Activated T-cell treated with anti-CD3 and anti-CD28 coated beads for 1 hour (primary cell): ENCODE results near the gene HOXD13.

Source experiments
- DNase-seq: peaks from one replicate; pipeline ENCODE4 v3.0.0-alpha.2; 2020; ENCODE audit warnings: low read depth

Gene HOXD13

GRCh38 chr2:176092270-176093144 is at the start of gene HOXD13:
Gene HOXD13, plus strand, starts transcription at chr2:176092721. Its CDS starts 170 bp downstream, at chr2:176092891.
- no peak for DNase-seq

DNA sequence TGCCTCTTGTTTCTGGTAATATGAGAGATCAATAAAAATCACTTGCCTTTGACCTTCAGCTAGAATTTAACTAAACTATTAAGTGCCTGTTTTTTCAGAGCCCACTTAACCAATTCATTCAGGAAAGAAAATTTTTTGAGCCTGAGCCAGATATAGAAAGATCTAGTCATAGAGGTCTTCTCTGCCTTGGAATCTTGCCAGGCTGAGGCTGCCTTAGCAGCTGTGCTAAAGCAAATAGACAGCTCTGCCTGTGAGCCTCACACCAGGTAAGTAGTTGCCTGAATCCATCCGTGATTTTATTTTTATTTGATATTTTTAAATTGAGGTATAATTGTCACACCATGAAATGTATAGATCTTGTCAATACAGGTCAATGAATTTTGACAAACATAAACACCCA is 36.1 kb upstream of the HOXD13 start:
- no peak for DNase-seq

DNA sequence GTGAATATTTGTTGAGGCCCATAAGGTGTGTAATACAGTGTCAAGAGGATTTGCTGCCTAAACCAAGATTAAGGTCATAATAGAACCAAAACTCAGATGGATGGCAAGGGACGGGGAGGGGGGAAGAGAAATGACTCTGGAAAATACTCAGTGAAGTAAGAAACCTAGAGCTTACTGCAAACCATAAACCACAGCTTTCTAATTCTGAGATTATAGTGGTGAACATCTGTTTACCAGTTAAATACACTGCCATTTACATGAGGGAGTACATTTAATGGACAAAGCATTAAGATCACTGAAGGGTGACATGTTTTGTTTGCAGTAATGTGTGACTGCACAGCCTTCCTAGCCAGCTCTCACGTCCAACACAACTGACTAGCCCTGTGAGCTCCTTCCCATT is 28.6 kb upstream of the HOXD13 start:
- DNase-seq, result no peak

GRCh38 chr2:176066645-176067588 is 25.6 kb upstream of the HOXD13 start:
- DNase-seq, result no peak

GRCh38 chr2:176067589-176068418 is 24.7 kb upstream of the HOXD13 start:
- no peak for DNase-seq

DNA sequence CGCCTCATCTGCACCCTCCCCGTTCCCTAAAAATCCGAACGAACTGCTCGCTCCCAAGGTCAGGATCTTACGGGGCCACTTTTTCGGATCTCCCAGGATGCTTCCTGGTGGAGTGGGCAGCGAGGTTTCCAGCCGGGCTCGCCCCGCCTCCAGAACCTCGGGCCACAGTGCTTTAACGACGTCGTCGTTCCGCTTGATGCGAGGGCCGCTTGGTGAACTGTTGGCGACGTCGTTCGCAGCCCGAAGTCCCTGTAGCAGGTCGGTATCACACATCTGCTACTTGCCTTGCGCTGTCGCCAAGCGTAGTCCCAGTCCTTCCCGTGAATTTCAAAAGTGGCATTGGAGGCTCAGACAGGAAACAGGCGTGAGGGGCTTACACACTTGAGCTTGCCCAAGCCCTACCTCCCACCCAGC is 24.1 kb upstream of the HOXD13 start:
- DNase-seq, result no peak

DNA sequence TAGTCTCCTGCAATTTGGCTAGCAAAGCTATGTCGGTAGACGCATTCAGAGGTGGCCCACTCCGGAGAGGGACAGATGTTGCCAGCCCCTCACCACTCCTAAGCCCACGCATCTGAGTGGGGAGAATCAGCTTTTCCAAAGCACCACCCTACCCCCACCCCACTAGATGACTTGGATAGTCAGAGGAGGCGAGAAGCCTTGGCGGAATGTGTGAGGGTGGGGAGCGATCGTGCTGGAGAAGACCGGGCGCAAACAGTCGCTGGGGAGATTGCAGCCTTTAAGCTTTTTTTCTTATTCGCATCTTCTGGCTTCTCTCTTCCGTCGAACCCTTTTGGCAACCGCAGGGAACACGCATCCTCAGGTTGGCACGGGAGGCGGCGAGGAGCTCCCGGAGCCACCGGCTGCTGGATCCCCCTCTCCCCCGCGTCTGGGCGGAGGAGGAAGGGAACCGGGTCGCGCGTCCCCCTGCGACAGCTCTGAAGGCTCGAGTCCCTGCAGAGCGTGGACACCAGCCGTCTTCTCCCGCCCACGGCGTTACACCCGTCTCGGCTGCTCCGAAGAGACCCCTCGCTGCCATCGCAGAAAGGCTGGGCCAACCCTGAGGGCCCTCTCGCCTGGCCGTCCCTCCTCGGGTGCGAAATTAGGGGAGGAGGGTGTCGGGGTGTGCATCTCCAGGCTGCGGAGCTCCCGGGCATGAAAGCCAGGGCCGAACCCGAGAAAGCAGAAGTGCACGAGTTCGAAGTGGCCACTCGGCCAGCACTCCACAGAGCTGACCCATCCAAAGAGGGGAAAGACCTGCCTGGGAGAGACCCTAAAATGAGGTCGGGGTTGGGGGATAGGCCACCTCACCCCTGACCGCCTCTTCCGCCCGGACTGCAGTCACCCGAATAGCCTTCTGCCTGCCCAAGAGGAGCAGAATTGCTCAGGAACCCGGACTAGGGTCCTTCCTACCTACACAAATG is 20.9 kb upstream of the HOXD13 start:
- no peak for DNase-seq

DNA sequence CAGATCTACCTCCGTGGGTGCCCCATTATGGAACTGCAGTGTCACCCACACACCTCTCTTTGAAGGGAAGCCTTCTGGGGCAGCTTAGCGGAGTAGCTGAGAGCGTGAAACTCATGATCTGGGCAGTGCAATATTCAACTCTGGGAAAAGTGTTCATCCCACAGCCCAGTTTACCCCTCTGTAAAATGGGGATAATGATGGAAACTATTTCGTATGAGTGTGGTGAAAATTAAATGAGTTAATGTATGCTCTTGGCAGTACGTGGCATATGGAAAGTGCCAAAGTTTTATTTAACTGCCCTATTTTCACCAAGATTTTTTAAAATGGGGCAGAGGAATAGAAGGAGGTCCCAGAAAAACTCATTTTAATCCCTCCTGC is 20.2 kb upstream of the HOXD13 start:
- no peak for DNase-seq

DNA sequence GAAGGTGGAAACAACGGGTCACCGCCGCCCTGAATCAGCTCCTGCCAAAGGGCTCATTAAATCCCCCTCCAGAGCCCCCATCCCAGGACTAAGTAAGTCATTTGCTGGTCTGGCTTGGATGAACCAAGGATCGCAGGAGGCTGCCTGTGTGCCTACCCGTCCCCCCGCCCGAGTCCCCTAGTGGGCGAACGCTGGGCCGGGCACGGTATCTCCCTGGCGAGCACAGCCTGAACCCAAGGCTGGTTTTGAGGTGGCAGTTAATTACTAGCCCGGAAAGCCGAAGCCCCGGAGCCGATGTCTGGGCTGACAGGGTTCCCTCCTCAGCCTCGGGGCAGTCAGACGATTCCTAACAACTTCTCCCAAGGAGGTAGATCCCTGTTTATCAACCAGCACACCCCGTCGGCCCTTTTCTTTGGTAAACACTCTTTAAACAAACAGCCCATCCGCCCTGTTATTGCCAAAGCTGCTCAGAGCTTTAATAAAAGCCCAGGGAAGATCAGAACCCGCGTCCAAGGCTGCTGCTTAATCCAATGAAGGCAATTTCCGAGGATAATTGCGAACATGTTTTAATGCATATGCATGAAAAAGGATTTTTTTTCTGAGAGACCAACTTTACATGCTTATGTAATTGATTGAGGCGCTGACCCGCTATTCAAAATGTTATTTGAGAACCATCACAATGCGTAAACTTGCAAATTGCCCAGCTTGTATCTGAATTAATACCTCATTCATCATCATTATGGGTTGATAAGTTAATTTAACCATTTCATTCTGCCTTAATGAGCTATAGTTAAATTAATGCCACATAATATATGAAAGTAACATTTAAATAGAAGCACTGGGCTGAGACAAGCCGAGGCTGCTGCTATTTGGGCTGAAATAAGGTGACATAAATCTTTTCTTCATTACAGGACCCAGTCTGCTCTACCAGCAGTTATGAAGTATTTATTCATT is 19.3 kb upstream of the HOXD13 start:
- no peak for DNase-seq

DNA sequence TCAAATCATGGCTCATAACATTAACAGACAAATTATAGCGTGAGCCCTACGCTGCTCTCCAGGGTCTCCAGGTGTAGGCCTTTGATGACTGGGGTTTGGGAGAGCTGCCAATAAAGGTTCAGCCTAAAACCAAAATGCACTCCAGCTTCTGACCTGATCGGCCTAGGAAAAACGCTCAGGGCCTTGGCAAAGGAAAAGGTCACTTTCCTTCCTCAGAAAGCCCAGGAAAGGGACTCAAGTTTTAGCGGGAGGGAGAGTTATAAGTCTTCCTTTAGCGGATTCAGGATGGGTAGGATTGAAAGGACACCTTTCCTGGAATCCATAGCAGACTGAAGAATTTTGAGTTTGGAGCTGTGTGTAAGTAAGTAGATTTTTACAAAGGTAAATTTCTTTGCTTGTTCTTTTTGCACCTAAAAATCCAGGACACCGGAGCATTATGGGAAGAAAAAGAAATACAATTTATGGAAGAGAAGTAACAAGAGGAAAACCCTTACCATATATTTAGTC is 17.5 kb upstream of the HOXD13 start:
- no peak for DNase-seq

DNA sequence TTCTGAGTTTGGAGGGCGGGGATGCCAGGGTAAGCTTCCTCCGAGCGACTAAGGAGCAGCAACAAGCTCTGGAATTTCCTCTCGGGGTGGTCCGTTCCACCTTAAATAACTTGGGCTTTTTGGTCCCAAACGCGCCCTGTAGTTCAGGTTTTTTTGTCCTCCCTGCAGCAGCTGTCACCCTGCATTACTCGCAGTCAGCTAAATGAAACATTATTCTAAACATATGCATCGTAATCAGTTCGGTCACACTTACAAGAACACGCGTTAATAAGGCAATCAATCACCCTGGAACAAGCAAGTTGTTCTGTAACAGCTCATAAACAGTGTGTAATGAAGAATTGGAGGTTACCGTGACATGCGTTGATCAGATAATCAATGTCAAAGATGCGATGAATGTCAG is 17.0 kb upstream of the HOXD13 start:
- DNase-seq, result no peak

DNA sequence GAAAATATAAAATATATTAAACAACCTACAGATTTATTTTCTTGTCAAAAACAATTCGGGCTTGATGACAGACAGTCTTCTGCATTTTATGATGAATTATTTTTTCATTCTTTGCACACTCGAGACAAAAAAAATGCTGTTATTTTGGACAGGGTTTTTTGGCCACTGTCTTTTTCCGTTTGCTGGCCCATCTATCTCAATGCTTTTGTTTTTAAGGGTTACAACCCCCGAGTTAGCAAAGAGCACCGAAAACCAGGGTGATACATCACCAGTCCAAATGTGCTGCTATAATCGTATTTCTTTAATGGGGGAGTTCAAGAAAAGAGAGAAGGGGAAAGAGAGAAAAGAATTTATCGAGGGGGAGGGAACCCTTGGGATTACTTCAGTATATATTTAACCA is 16.5 kb upstream of the HOXD13 start:
- DNase-seq, result no peak

DNA sequence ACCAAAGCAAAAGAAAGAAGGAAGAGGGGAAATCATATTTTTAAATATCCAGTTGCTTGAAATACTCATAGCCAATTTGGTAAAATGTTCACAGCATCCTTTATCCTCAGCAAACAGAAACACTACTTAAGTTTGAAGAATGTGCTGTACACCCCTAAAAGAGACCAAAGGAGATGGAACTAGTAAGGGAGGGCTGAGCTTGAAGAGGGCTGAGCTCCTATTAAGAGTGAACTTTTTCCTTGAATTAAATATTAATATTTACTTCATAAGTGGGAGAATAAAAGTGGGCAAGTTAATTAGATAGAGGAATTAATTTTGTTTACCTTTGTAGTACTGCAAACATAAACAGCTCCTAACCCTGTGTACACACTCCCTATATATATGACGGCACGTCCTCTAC is 15.7 kb upstream of the HOXD13 start:
- DNase-seq, result no peak

DNA sequence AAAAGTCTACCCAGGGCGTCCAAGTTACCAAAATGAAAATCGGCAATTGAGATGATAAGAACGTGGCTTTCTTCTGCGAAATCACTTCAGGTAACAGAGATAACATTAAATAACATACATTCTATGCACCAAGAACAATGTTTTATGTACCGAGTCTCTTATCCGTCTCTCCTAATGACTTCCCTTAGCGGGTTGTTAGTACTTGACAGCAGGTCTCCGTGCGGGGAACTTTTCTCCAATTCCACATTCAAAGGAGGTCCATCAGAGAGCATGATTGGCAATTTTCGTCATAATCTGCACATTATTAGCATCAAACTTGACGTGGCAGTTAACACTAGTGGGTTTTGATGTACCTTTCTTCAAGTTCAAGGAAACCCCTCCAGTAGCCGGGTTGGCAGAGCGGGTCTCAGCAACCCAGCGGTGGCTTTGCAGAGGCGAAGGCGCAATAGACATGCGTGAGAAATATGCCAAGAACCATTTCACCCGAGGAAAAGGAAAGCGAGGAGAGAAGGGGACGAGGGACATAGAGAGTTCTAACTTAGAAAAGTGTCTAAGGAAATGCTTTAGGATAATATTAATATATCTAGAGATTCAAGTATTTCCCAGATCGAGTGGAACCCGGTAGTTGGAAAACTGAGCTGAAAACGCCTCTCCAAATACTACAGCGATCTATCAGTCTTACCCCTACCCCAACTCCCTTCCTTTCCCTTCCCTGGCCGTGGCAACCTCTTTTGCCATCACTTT is 13.8 kb upstream of the HOXD13 start:
- no peak for DNase-seq

DNA sequence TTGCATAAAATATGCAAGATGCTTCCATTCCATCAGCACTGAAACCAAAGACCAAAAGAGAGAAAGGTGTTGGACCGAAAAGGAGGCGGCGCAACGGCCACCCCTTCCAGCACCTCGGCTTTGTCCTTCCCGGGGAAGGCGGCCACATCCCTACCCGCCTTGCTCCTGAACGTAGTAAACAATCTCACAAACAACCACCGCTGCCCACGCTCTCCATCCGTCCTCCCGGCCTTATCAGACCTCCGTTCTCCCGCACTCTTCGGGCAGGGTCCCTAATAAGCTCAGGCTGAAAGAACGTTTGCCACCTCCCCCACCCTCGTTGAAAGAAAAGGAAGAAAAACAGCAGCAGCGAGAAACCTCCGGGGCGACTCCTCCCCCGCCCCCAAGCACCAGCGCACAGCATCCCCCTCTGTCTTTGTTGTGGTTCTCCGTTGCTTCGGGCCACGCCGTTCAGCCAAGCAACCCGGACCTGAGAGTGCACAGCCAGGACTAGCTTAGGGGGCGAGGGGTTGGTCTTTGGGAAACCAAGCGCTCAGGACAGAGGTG is 13.2 kb upstream of the HOXD13 start:
- DNase-seq, result no peak

GRCh38 chr2:176079831-176080539 is 12.5 kb upstream of the HOXD13 start:
- no peak for DNase-seq

GRCh38 chr2:176080540-176081375 is 11.8 kb upstream of the HOXD13 start:
- no peak for DNase-seq
